Omental fat pad (tissue), 4 donors: ENCODE data around the gene CD37. TPM values are rescaled to one million over a fixed set of nuclear protein-coding genes. Genes with fewer than 3 reads are reported as not detected.

ENCODE experiments used
- ATAC-seq: fragments of 150-250 bp; one replicate; pipeline ENCODE4 v1.9.1; 2016; ENCODE audit warnings: mild to moderate bottlenecking, moderate library complexity; ENCODE audit not compliant: low FRiP score
- DNase-seq: peaks from one replicate; pipeline ENCODE4 v3.0.0-alpha.2; 2019; ENCODE audit warnings: low spot score
- CTCF ChIP-seq, 3 donors: fragments of 450-650 bp; IDR thresholded peaks; one replicate each; pipeline ENCODE4 v1.5.1; 2016 to 2017; ENCODE audit warnings: antibody characterized with exemption in 3 of 3, mild to moderate bottlenecking in 3 of 3, moderate library complexity in 2 of 3
- total RNA-seq, 4 donors: library from RNA; depleted of rRNA; stranded (reverse); fragments of >200 nt; gene quantifications; one replicate each; pipeline ENCODE4 v1.1.0, GENCODE V29; 2016

Gene CD37
- total RNA-seq, 4 donors from 2014 or later = 10.3 to 43.8 (median 21.5) TPM

GRCh38 chr19:49337267-49338022 lies 2.2 kb downstream of the CD37 start:
- DNase-seq = no peak
- ATAC-seq = no peak

GRCh38 chr19:49338023-49338677 lies 2.9 kb downstream of the CD37 start:
- DNase-seq (no peak), ATAC-seq (no peak)
- TF ChIP-seq CTCF (IDR thresholded peaks at IDR 0.05) = no peak

More at GRCh38 chr19:49337267-49338022, 2.2 kb downstream of the CD37 start:
- TF ChIP-seq CTCF (IDR thresholded peaks at IDR 0.05) = no peak

GRCh38 chr19:49338691-49339300 lies 3.6 kb downstream of the CD37 start:
- no peak for TF ChIP-seq CTCF (IDR thresholded peaks at IDR 0.05)
- peak; percentile 73 for DNase-seq
- peak; percentile 70 for ATAC-seq

GRCh38 chr19:49339301-49340068 lies 4.3 kb downstream of the CD37 start:
- ATAC-seq (peak; percentile 94), DNase-seq (peak; percentile 54)
- no peak for TF ChIP-seq CTCF (IDR thresholded peaks at IDR 0.05)

GRCh38 chr19:49340069-49340864 lies 5.1 kb downstream of the CD37 start:
- TF ChIP-seq CTCF (IDR thresholded peaks at IDR 0.05) = no peak
- ATAC-seq (peak; percentile 51), DNase-seq (no peak)
